Spleen (tissue), 11 donors: Measurements from ENCODE around the gene ARHGEF28. TPM values are rescaled to one million over a fixed set of nuclear protein-coding genes. Genes with fewer than 3 reads are reported as not detected.

ENCODE experiments used
- DNase-seq: peaks from one replicate; pipeline ENCODE4 v3.0.0-alpha.2; 2020
- H3K27ac ChIP-seq, 8 donors: fragments of 200-600 bp; sonication (generic) in 7 of 8; 1 replicate in 4 of 8; 2 replicates in 4 of 8; pipeline versions ENCODE4 v1.5.0 to v1.8.0; 2016 to 2021; ENCODE audit warnings: inconsistent platforms in 4 of 8, mild to moderate bottlenecking in 4 of 8, moderate library complexity in 1 of 8
- H3K27me3 ChIP-seq, 7 donors: fragments of 200-600 bp; sonication (generic) in 6 of 7; replicated peaks in 1 of 7; 1 replicate in 4 of 7; 2 replicates in 3 of 7; pipeline versions ENCODE4 v1.5.0 to v1.8.0; 2016 to 2021; ENCODE audit warnings: inconsistent platforms in 3 of 7, mild to moderate bottlenecking in 1 of 7
- H3K36me3 ChIP-seq, 6 donors: fragments of 200-600 bp; sonication (generic) in 5 of 6; 1 replicate in 4 of 6; 2 replicates in 2 of 6; pipeline versions ENCODE4 v1.5.0 to v1.8.0; 2016 to 2021; ENCODE audit warnings: inconsistent platforms in 2 of 6
- H3K4me1 ChIP-seq, 6 donors: fragments of 200-600 bp; sonication (generic) in 5 of 6; 1 replicate in 3 of 6; 2 replicates in 3 of 6; pipeline versions ENCODE4 v1.5.0 to v1.8.0; 2016 to 2021; ENCODE audit warnings: inconsistent platforms in 3 of 6
- H3K4me3 ChIP-seq, 8 donors: fragments of 200-600 bp; sonication (generic) in 7 of 8; 1 replicate in 4 of 8; 2 replicates in 4 of 8; pipeline versions ENCODE4 v1.5.0 to v1.8.0; 2016 to 2021; ENCODE audit warnings: inconsistent platforms in 4 of 8, mild to moderate bottlenecking in 4 of 8, moderate library complexity in 2 of 8
- H3K9me3 ChIP-seq, 8 donors: fragments of 200-600 bp; sonication (generic) in 7 of 8; 1 replicate in 4 of 8; 2 replicates in 4 of 8; pipeline versions ENCODE4 v1.5.0 to v1.8.0; 2016 to 2021; ENCODE audit warnings: inconsistent platforms in 4 of 8
- POLR2A ChIP-seq, 3 donors: fragments of 450-650 bp; IDR thresholded peaks; one replicate each; pipeline ENCODE4 v1.5.1; 2017; ENCODE audit warnings: antibody characterized with exemption in 3 of 3, mild to moderate bottlenecking in 1 of 3
- POLR2AphosphoS5 ChIP-seq, 3 donors: sonication (generic); formaldehyde crosslinking; IDR thresholded peaks; one replicate each; pipeline ENCODE4 v1.5.1; 2017; ENCODE audit warnings: antibody characterized with exemption in 3 of 3
- WGBS, 5 donors: extraction: QIAGEN DNeasy Blood & Tissue Kit in 3 of 5; methylation state at CpG; one replicate each; pipeline versions ENCODE4 v1.1.5 to v1.1.7; 2013 to 2018; 5-methylcytosine and 5-hydroxymethylcytosine counted together
- intact Hi-C: fragments of 100-400 bp; cut with DNase I; formaldehyde crosslinking; loops from one replicate; pipeline ENCODE4 v1.15.0; 2023; ENCODE audit warnings: low total_unique reads
- polyA plus RNA-seq, 3 donors: library from polyadenylated mRNA; stranded (reverse); fragments of 200-250 nt; gene quantifications; one replicate each; pipeline ENCODE4 v1.2.1, GENCODE V29; 2013
- total RNA-seq, 7 donors: library from RNA; depleted of rRNA in 3 of 7; stranded (reverse); fragments of >200 nt in 3 of 7; fragmentation: NEBNext Ultra II Directional in 4 of 7; extraction: Animal tissue kit (Norgen Biotek cat#: 25700) in 4 of 7; gene quantifications; one replicate each; pipeline versions ENCODE4 v1.1.0 to v1.2.1, GENCODE V29; 2016 to 2021
- TF ChIP-seq, protein P1 (sequence below), 11 experiments: fragments of 200-600 bp in 7 of 11; fragments of 450-650 bp in 4 of 11; sonication (generic) in 4 of 11; IDR thresholded peaks in 8 of 11; conservative IDR thresholded peaks in 3 of 11; 1 replicate in 7 of 11; 2 replicates in 4 of 11; pipeline versions ENCODE4 v1.4.0 to v1.8.0; 2016 to 2021; ENCODE audit warnings: antibody characterized with exemption in 11 of 11, inconsistent platforms in 4 of 11, mild to moderate bottlenecking in 1 of 11
- donor health status: healthy with polysubstance abuse.
- donor health status: DM: no; HTN: no; CAD: no; lungs with moderate emphysema.
- donor health status: DM: no; HTN: no; CAD: no.
- donor health status: Bipolar disorder and iron deficiency.
- donor health status: healthy.
- donor health status: DM: no; HTN: no; CAD: no.
- donor health status: DM: yes; HTN: yes; CAD: no.

ARHGEF28 gene
- total and polyA plus RNA-seq, 10 donors, result 0.53 to 17.5 (median 8.8) TPM

GRCh38 chr5:73792687-73793320 lies 166.8 kb downstream of the ARHGEF28 start:
- intact Hi-C loops, result loop anchor here (2.0 kb wide), 1 partner anchor 202 kb away; no protein-coding TSS in a partner anchor
- peak; percentile 79 for DNase-seq
- H3K4me1 ChIP-seq, result peaks cover 3 to 32% (median 10%) of the 10 kb centered on the region in 6 donors
- no peaks in the 10 kb centered on the region for H3K9me3 ChIP-seq
- TF ChIP-seq, protein P1, sequence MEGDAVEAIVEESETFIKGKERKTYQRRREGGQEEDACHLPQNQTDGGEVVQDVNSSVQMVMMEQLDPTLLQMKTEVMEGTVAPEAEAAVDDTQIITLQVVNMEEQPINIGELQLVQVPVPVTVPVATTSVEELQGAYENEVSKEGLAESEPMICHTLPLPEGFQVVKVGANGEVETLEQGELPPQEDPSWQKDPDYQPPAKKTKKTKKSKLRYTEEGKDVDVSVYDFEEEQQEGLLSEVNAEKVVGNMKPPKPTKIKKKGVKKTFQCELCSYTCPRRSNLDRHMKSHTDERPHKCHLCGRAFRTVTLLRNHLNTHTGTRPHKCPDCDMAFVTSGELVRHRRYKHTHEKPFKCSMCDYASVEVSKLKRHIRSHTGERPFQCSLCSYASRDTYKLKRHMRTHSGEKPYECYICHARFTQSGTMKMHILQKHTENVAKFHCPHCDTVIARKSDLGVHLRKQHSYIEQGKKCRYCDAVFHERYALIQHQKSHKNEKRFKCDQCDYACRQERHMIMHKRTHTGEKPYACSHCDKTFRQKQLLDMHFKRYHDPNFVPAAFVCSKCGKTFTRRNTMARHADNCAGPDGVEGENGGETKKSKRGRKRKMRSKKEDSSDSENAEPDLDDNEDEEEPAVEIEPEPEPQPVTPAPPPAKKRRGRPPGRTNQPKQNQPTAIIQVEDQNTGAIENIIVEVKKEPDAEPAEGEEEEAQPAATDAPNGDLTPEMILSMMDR (IDR thresholded peaks at IDR 0.05 in 8 of 11, conservative IDR thresholded peaks at IDR 0.05 in 3 of 11), result peak; percentile 49 to 91 (median 88)
- no peak for TF ChIP-seq POLR2AphosphoS5 (IDR thresholded peaks at IDR 0.05)
- no peak overlapping the region for H3K27ac ChIP-seq
- 0 to 4% (median 3%) methylated on average over 2 of the region's 2 CpGs for WGBS, 5 donors
- no peak overlapping the region for H3K4me3 ChIP-seq
- H3K36me3 ChIP-seq, result no peaks in the 10 kb centered on the region
- H3K27me3 ChIP-seq, result no peaks in the 10 kb centered on the region

DNA sequence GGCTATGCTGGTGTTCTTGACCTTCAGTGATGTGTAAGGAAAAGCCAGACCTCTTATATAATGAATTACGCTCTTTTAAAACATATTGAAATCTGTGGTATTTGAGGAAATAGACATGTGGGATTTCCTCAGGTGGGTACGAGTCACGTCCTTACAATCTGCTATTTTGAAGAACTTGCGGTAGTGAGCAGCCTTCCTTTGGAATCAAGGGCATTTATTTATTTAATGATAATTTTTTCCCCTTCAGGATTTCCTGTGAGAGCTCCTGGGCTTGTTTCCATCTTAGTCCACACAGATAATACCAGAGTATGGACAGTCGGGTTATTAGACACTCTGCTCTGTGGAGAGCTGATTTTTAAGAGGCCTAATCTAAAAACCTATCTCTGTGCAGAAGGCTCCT lies 167.9 kb downstream of the ARHGEF28 start:
- TF ChIP-seq, protein P1 (IDR thresholded peaks at IDR 0.05 in 8 of 11, conservative IDR thresholded peaks at IDR 0.05 in 3 of 11), result no peak
- no peak for TF ChIP-seq POLR2AphosphoS5 (IDR thresholded peaks at IDR 0.05)
- TF ChIP-seq POLR2A (IDR thresholded peaks at IDR 0.05), result no peak
- H3K9me3 ChIP-seq, result no peaks in the 10 kb centered on the region
- no peak overlapping the region for H3K4me3 ChIP-seq
- no peak for DNase-seq
- H3K27me3 ChIP-seq, result no peaks in the 10 kb centered on the region
- intact Hi-C loops, result loop anchor here (2.0 kb wide), 1 partner anchor 203 kb away; no protein-coding TSS in a partner anchor
- 64 to 81% (median 68%) methylated on average over 5 of the region's 5 CpGs for WGBS, 5 donors
- H3K36me3 ChIP-seq, result no peaks in the 10 kb centered on the region
- peak overlapping the region in 3 of 8 donors; percentile 1 to 6 (median 3) for H3K27ac ChIP-seq
- peaks cover 3 to 32% (median 10%) of the 10 kb centered on the region in 6 donors for H3K4me1 ChIP-seq

- intact Hi-C loops, result no loop called here
Observed at GRCh38 chr5:73796164-73797131, 170.5 kb downstream of the ARHGEF28 start.

DNA sequence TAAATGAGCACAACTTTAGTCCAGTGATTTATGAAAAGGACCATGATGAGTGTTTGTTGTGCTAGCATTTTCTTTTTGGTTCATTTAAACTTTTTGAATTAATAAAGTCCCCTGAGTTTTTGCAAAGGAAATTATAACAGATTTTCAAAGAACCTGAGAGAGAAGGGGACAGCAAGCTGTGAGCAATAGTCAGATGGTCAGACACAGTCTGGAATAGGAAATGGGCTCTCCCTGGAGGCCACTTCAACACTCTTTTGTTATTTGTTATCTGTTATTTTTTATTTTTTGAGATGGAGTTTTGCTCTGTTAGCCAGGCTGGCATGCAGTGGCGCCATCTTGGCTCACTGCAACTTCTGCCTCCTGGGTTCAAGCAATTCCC lies 171.1 kb downstream of the ARHGEF28 start:
- Histone ChIP-seq H3K9me3 (no peaks in the 10 kb centered on the region), H3K27ac (peak overlapping the region in 1 of 8 donors; percentile 21), H3K4me1 (peaks cover 0 to 32% (median 10%) of the 10 kb centered on the region in 6 donors), H3K36me3 (no peaks in the 10 kb centered on the region), H3K4me3 (no peak overlapping the region), H3K27me3 (no peaks in the 10 kb centered on the region)
- TF ChIP-seq POLR2AphosphoS5 (IDR thresholded peaks at IDR 0.05), result no peak
- TF ChIP-seq, protein P1 (IDR thresholded peaks at IDR 0.05 in 8 of 11, conservative IDR thresholded peaks at IDR 0.05 in 3 of 11), result no peak
- TF ChIP-seq POLR2A (IDR thresholded peaks at IDR 0.05), result no peak
- WGBS, 5 donors, result 83 to 92% (median 87%) methylated on average over 1 of the region's 1 CpG
- DNase-seq, result no peak
- intact Hi-C loops, result no loop called here

More at GRCh38 chr5:73796164-73797131, 170.5 kb downstream of the ARHGEF28 start:
- Histone ChIP-seq H3K27ac (peak overlapping the region in 2 of 8 donors; percentile 21 to 29), H3K9me3 (no peaks in the 10 kb centered on the region), H3K27me3 (no peaks in the 10 kb centered on the region), H3K4me3 (no peak overlapping the region), H3K4me1 (peaks cover 0 to 32% (median 10%) of the 10 kb centered on the region in 6 donors), H3K36me3 (no peaks in the 10 kb centered on the region)
- DNase-seq, result no peak
- TF ChIP-seq POLR2AphosphoS5 (IDR thresholded peaks at IDR 0.05) (peak in 1 of 3 donors; percentile 29), POLR2A (IDR thresholded peaks at IDR 0.05) (no peak)
- WGBS, 5 donors, result 25 to 38% (median 28%) methylated on average over 11 of the region's 11 CpGs
